Body of pancreas (tissue), 4 donors: ENCODE measurements around the gene CYB5RL. TPM values are rescaled to one million over a fixed set of nuclear protein-coding genes. Genes with fewer than 3 reads are reported as not detected.

ENCODE experiments used
- ATAC-seq: fragments of 150-250 bp; one replicate; pipeline ENCODE4 v1.9.1; 2016
- DNase-seq, 4 donors: peaks; one replicate each; pipeline ENCODE4 v3.0.0-alpha.2; 2019
- H3K27ac ChIP-seq, 4 donors: fragments of 200-600 bp; sonication (generic); 1 replicate in 3 of 4; 2 replicates in 1 of 4; pipeline versions ENCODE4 v1.5.1 to v1.6.1; 2016 to 2019; ENCODE audit warnings: mild to moderate bottlenecking in 1 of 4, mixed read lengths in 1 of 4, moderate library complexity in 1 of 4
- H3K27me3 ChIP-seq, 2 donors: fragments of 200-600 bp; sonication (generic); one replicate each; pipeline ENCODE4 v1.6.0; 2016; ENCODE audit warnings: mild to moderate bottlenecking in 1 of 2
- H3K36me3 ChIP-seq, 2 donors: fragments of 200-600 bp; sonication (generic); replicated peaks in 1 of 2; 2 replicates each; pipeline ENCODE4 v1.5.1; 2016; ENCODE audit warnings: low read depth in 2 of 2; ENCODE audit not compliant: insufficient read depth in 1 of 2
- H3K4me1 ChIP-seq: fragments of 200-600 bp; sonication (generic); one replicate; pipeline ENCODE4 v1.6.0; 2016
- H3K4me3 ChIP-seq, 2 donors: fragments of 200-600 bp; sonication (generic); 1 replicate in 1 of 2; 2 replicates in 1 of 2; pipeline ENCODE4 v1.5.1; 2016 to 2019
- H3K9me3 ChIP-seq, 3 donors: fragments of 200-600 bp; sonication (generic); 1 replicate in 2 of 3; 2 replicates in 1 of 3; pipeline ENCODE4 v1.5.1; 2016
- CTCF ChIP-seq, 7 experiments: fragments of 450-650 bp in 4 of 7; fragments of 200-600 bp in 3 of 7; sonication (generic) in 3 of 7; IDR thresholded peaks; one replicate each; pipeline ENCODE4 v1.5.1; 2016 to 2019; ENCODE audit warnings: antibody characterized with exemption in 7 of 7
- POLR2A ChIP-seq, 3 donors: fragments of 450-650 bp; IDR thresholded peaks; one replicate each; pipeline ENCODE4 v1.6.1; 2016; ENCODE audit warnings: antibody characterized with exemption in 3 of 3, mild to moderate bottlenecking in 2 of 3
- WGBS, 2 donors: methylation state at CpG; one replicate each; pipeline ENCODE4 v1.1.5; 2017; 5-methylcytosine and 5-hydroxymethylcytosine counted together
- intact Hi-C: fragments of 100-400 bp; cut with DNase I; formaldehyde crosslinking; loops from one replicate; pipeline ENCODE4 v1.15.1; 2023
- total RNA-seq, 2 donors: library from RNA; depleted of rRNA; stranded (reverse); fragments of >200 nt; gene quantifications; one replicate each; pipeline ENCODE4 v1.1.0, GENCODE V29; 2016

The CYB5RL gene
- total RNA-seq, 2 donors from 2014 or later = 6.5 to 13.2 TPM

GRCh38 chr1:54153535-54154439 is 46.0 kb downstream of the CYB5RL start:
- Histone ChIP-seq H3K36me3 (no peaks in the 10 kb centered on the region), H3K4me3 (no peak overlapping the region), H3K27me3 (no peaks in the 10 kb centered on the region), H3K9me3 (no peaks in the 10 kb centered on the region), H3K4me1 (peaks cover 17% of the 10 kb centered on the region), H3K27ac (peak overlapping the region in 3 of 4 donors; percentile 9 to 70 (median 65))
- DNase-seq = peak; percentile 65 to 81 (median 78)
- TF ChIP-seq CTCF (IDR thresholded peaks at IDR 0.05) (no peak), POLR2A (IDR thresholded peaks at IDR 0.05) (peak in 2 of 3 donors; percentile 12 to 25)
- ATAC-seq = peak; percentile 89
- WGBS, 2 donors = 39 to 43% methylated on average over 19 of the region's 19 CpGs
- intact Hi-C loops = no loop called here

- no peaks in the 10 kb centered on the region for H3K9me3 ChIP-seq
- H3K4me1 ChIP-seq = peaks cover 11% of the 10 kb centered on the region
- no peak within 1 kb of the TSS for H3K4me3 ChIP-seq
- DNase-seq (no peak), ATAC-seq (no peak)
- no peak for TF ChIP-seq POLR2A (IDR thresholded peaks at IDR 0.05)
- no peak for TF ChIP-seq CTCF (IDR thresholded peaks at IDR 0.05)
- H3K27me3 ChIP-seq = no peaks in the 10 kb centered on the region
- H3K36me3 ChIP-seq = no peaks in the 10 kb centered on the region
- H3K27ac ChIP-seq = peak within 1 kb of the TSS in 3 of 4 donors; percentile 9 to 70 (median 65)
- 92 to 94% methylated on average over 5 of the region's 5 CpGs for WGBS, 2 donors
- intact Hi-C loops = no loop called here
Observed at GRCh38 chr1:54152696-54153095, 47.1 kb downstream of the CYB5RL start, which contains the start of gene CDCP2. Gene CDCP2, minus strand, starts transcription at chr1:54153000. Its CDS starts 78 bp downstream, at chr1:54152922.

- no peak for TF ChIP-seq CTCF (IDR thresholded peaks at IDR 0.05)
- TF ChIP-seq POLR2A (IDR thresholded peaks at IDR 0.05) = no peak
- no peaks in the 10 kb centered on the region for H3K9me3 ChIP-seq
- no peak overlapping the region for H3K27ac ChIP-seq
- 79 to 90% methylated on average over 5 of the region's 5 CpGs for WGBS, 2 donors
- intact Hi-C loops = no loop called here
- DNase-seq = no peak
- H3K4me3 ChIP-seq = no peak overlapping the region
- no peaks in the 10 kb centered on the region for H3K27me3 ChIP-seq
- no peaks in the 10 kb centered on the region for H3K36me3 ChIP-seq
- H3K4me1 ChIP-seq = peaks cover 11% of the 10 kb centered on the region
- no peak for ATAC-seq
Observed at GRCh38 chr1:54151013-54151412, 48.8 kb downstream of the CYB5RL start.

Other genes with a start within 250 kb of the CYB5RL start
- gene LDLRAD1, start 181.8 kb downstream of the CYB5RL start, total RNA-seq = not detected
- 100 to 1,000 TPM in 1 of 2 donors, 10 to 100 TPM in 1; 89.5 to 131 TPM for gene TMEM59, start 146.8 kb downstream of the CYB5RL start, total RNA-seq
- gene TCEANC2, start 146.4 kb downstream of the CYB5RL start, total RNA-seq = 1 to 10 TPM; 1.3 to 2.9 TPM
- gene CDCP2, start 47.0 kb downstream of the CYB5RL start, total RNA-seq = not detected
- 10 to 100 TPM; 34.9 to 41.8 TPM for gene MRPL37, start 137 bp upstream of the CYB5RL start, total RNA-seq
- gene SSBP3, start 206.4 kb upstream of the CYB5RL start, total RNA-seq = 10 to 100 TPM in 1 of 2 donors, 1 to 10 TPM in 1; 7.9 to 23.1 TPM